AG09319 (cell line): ENCODE measurements around the gene TAOK2.
"Not testable (repeated sequence)": the region's sequence is repeated elsewhere in the genome, so short reads cannot be mapped to it uniquely, and the experiment has no call there.

Experiments
- DNase-seq: peaks from one replicate; pipeline ENCODE4 v3.0.0-alpha.2; 2010; ENCODE audit warnings: low read depth; ENCODE audit errors: extremely low read depth
- TF ChIP-seq, protein P1 (sequence below): IDR thresholded peaks from 2 replicates; pipeline ENCODE4 v1.5.1; 2011; ENCODE audit warnings: low read depth, mild to moderate bottlenecking, inconsistent platforms, low read length, moderate library complexity

TAOK2 gene

DNA sequence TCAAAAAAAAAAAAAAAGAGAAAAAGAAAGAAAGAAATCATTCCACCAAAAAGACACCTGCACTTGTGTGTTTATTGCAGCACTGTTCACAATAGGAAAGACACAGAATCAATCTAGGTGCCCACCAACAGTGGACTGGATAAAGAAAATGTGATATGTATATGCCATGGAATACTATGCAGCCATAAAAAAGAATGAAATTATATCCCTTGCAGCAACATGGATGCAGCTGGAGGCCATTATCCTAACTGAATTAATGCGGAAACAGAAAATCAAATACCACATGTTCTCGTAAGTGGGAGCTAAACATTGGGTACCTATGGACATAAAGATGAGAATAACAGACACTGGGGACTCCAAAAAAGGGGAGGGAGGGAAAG, 43.6 kb downstream of the TAOK2 start:
- no peak for DNase-seq
- TF ChIP-seq, protein P1, sequence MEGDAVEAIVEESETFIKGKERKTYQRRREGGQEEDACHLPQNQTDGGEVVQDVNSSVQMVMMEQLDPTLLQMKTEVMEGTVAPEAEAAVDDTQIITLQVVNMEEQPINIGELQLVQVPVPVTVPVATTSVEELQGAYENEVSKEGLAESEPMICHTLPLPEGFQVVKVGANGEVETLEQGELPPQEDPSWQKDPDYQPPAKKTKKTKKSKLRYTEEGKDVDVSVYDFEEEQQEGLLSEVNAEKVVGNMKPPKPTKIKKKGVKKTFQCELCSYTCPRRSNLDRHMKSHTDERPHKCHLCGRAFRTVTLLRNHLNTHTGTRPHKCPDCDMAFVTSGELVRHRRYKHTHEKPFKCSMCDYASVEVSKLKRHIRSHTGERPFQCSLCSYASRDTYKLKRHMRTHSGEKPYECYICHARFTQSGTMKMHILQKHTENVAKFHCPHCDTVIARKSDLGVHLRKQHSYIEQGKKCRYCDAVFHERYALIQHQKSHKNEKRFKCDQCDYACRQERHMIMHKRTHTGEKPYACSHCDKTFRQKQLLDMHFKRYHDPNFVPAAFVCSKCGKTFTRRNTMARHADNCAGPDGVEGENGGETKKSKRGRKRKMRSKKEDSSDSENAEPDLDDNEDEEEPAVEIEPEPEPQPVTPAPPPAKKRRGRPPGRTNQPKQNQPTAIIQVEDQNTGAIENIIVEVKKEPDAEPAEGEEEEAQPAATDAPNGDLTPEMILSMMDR: no peak

GRCh38 chr16:30017937-30018336, 44.3 kb downstream of the TAOK2 start:
- not testable (repeated sequence) for DNase-seq

GRCh38 chr16:30018731-30019158, 45.1 kb downstream of the TAOK2 start:
- TF ChIP-seq, protein P1: no peak

GRCh38 chr16:30022887-30023286, 49.2 kb downstream of the TAOK2 start, which contains the start of gene C16orf92:
Gene C16orf92, plus strand, starts transcription at chr16:30023198. Its CDS starts 143 bp downstream, at chr16:30023341.
- no peak for DNase-seq
- TF ChIP-seq, protein P1: no peak

More at GRCh38 chr16:30018731-30019158, 45.1 kb downstream of the TAOK2 start:
- DNase-seq: no peak

DNA sequence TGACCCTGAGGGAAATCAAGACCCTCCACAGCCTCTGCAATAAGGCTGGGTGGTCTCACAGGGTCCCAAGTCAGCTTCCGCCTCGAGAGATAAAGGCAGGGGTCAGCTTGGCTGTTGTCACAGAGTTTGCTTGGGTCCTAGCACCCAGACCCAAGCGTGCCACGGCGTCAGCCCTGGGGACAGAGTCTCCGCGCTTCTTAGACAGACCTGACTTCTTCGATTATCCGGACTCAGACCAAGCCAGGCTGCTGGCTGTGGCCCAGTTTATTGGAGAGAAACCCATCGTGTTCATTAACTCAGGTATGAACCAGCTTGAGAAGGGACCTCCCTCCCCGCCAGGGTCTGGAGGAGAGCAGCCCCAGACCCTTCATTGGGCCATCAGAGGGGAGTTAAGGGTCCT, 49.9 kb downstream of the TAOK2 start:
- TF ChIP-seq, protein P1: no peak
- no peak for DNase-seq

GRCh38 chr16:30024451-30024850, 50.8 kb downstream of the TAOK2 start:
- no peak for DNase-seq
- TF ChIP-seq, protein P1: no peak

DNA sequence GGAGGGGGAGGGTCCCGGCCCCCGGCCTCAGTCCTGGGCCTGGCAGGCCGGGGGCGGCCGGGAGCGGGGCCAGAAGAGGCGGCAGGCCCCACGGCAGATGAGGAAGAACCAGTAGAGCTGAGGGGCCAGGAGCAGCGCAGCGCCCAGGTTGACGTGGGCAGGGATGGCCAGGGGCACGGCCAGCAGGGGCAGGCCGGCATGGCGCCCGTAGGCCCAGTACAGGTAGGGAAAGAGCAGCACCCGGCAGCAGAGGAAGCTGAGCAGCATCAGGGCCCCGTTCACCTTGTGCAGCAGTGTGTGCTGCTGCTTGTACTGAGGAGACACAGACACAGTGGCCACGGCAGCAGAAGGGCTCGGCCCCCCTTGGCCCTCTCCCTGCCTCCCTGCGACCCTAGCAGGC, 51.5 kb downstream of the TAOK2 start:
- no peak for DNase-seq
- TF ChIP-seq, protein P1: no peak

- TF ChIP-seq, protein P1: no peak
- DNase-seq: no peak
Measured at GRCh38 chr16:30025574-30025973, 51.9 kb downstream of the TAOK2 start.
